Nephron (organoid): Measurements from ENCODE around the gene NUP35.
A peak's percentile ranks its signal among the peaks of the same experiment; 100 is the strongest.

Source experiments
- H3K27ac Mint-ChIP-seq, 3 experiments: 2 replicates each; pipeline ENCODE4 v1.8.0; 2020; ENCODE audit warnings: mixed read lengths in 3 of 3, mild to moderate bottlenecking in 2 of 3, moderate library complexity in 1 of 3
- H3K27me3 Mint-ChIP-seq: 2 replicates; pipeline ENCODE4 v1.8.0; 2021; ENCODE audit warnings: low read depth, mild to moderate bottlenecking, moderate library complexity, mixed read lengths
- H3K36me3 Mint-ChIP-seq: 2 replicates; pipeline ENCODE4 v1.8.0; 2020; ENCODE audit warnings: low read depth, mixed read lengths
- H3K4me1 Mint-ChIP-seq: 2 replicates; pipeline ENCODE4 v1.8.0; 2020; ENCODE audit warnings: mixed read lengths
- H3K4me3 Mint-ChIP-seq, 3 experiments: 2 replicates each; pipeline ENCODE4 v1.8.0; 2020; ENCODE audit warnings: mild to moderate bottlenecking in 3 of 3, mixed read lengths in 3 of 3, moderate library complexity in 2 of 3
- H3K9me3 Mint-ChIP-seq: 2 replicates; pipeline ENCODE4 v1.8.0; 2020; ENCODE audit warnings: mixed read lengths
- TF ChIP-seq, protein P1 (sequence below), 3 experiments: fragments of 200-600 bp; sonication (generic); IDR thresholded peaks; one replicate each; pipeline ENCODE4 v1.5.0; 2021; ENCODE audit warnings: antibody characterized with exemption in 3 of 3; ENCODE audit not compliant: unreplicated experiment in 3 of 3

NUP35 gene, protein sequence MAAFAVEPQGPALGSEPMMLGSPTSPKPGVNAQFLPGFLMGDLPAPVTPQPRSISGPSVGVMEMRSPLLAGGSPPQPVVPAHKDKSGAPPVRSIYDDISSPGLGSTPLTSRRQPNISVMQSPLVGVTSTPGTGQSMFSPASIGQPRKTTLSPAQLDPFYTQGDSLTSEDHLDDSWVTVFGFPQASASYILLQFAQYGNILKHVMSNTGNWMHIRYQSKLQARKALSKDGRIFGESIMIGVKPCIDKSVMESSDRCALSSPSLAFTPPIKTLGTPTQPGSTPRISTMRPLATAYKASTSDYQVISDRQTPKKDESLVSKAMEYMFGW

DNA sequence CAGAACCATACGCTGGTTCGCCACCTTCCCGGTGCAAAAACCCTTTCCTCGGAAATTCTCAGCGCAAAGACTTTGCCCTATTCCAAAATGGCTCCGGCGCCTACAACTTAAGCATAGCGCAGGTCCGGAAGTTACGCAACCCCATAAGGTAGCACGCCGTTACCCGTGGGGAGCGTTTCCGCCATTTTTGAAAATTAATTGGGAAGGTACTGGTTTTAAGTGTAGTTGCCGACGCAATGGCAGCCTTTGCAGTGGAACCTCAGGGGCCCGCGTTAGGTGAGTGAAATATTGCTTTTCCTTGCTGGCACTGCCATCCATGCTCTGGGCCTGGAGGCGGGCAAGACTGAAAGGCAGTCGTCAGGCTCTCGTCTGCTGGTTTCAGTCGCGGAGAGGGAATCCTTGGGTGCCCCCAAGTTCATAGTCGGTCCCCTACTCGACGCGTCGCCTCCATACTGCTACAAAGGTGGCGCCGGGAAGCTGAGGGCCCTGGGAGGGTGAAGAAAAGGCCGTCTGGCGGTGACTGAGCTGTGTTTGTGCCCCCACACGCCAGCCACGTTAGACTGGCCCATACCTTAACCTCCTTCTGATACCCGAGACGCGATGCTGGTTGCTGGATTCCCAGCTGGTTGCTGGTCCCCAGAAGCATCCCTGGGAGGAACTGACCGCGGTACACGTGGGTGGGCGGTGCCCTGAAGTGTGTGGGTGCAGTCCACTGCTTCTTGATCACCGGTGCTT is at the start of gene NUP35:
NUP35 (plus strand) TSS at position 222 of the 735 bp plus-strand sequence; CDS start at position 237, 15 bp downstream.
- Mint-ChIP-seq H3K36me3 (no peaks in the 10 kb centered on the region), H3K4me1 (peaks cover 16% of the 10 kb centered on the region), H3K27ac (peak within 1 kb of the TSS; percentile 95 to 98 (median 97)), H3K9me3 (no peaks in the 10 kb centered on the region), H3K4me3 (peak within 1 kb of the TSS; percentile 98 to 99 (median 98)), H3K27me3 (no peaks in the 10 kb centered on the region)
- TF ChIP-seq, protein P1, sequence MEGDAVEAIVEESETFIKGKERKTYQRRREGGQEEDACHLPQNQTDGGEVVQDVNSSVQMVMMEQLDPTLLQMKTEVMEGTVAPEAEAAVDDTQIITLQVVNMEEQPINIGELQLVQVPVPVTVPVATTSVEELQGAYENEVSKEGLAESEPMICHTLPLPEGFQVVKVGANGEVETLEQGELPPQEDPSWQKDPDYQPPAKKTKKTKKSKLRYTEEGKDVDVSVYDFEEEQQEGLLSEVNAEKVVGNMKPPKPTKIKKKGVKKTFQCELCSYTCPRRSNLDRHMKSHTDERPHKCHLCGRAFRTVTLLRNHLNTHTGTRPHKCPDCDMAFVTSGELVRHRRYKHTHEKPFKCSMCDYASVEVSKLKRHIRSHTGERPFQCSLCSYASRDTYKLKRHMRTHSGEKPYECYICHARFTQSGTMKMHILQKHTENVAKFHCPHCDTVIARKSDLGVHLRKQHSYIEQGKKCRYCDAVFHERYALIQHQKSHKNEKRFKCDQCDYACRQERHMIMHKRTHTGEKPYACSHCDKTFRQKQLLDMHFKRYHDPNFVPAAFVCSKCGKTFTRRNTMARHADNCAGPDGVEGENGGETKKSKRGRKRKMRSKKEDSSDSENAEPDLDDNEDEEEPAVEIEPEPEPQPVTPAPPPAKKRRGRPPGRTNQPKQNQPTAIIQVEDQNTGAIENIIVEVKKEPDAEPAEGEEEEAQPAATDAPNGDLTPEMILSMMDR (IDR thresholded peaks at IDR 0.05; ENCODE audit: unreplicated experiment in 3 of 3), result no peak

DNA sequence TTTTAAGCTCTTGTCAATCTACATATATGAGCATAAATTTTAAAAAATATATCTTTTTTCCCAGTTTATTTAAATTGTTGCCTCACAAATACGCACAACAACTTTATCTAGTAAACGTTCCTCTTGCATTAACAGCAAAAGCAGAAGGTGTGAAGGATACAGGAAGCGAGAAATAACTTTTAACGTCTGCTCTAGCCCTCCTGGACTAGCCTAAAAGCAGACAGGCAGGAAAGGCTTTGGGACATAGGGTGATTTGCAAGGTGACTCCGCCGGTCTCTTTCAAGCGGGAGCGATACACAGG is 46.1 kb upstream of the NUP35 start:
- Mint-ChIP-seq H3K9me3 (no peaks in the 10 kb centered on the region), H3K27me3 (no peaks in the 10 kb centered on the region), H3K27ac (peak overlapping the region; percentile 94 to 97 (median 95)), H3K36me3 (no peaks in the 10 kb centered on the region), H3K4me3 (peak overlapping the region; percentile 90 to 97 (median 92)), H3K4me1 (peaks cover 5% of the 10 kb centered on the region)
- TF ChIP-seq, protein P1 (IDR thresholded peaks at IDR 0.05; ENCODE audit: unreplicated experiment in 3 of 3), result no peak

DNA sequence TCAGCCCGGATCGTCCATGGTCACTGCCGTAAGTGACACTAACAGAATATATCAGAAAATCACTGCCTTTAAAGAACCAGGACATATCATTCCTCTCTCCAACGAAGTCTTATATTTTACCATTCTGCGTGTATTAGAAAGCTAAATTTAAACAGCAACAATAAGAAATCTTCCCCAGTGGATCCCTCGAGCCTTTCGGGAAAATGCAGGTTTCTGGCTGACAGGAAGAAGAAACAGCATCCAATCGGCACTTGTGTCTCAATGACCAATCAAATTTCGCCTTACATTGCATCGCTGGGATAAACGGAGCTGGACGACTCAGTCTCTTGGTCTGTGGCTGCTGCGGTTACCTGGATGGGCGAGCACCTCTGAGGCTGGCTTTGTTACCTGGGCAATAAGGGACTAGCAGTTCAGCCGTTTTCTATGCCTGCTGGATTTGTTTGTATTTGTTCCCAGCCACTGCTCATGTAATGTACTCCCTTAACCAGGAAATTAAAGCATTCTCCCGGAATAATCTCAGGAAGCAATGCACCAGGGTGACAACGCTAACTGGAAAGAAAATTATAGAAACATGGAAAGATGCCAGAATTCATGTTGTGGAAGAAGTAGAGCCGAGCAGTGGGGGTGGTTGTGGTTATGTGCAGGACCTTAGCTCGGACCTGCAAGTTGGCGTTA is 45.6 kb upstream of the NUP35 start, which contains the start of gene DUSP19:
DUSP19 (plus strand) TSS at position 284 of the 675 bp plus-strand sequence; CDS start at position 471, 187 bp downstream.
- no peaks in the 10 kb centered on the region for H3K36me3 Mint-ChIP-seq
- H3K27ac Mint-ChIP-seq, result peak within 1 kb of the TSS; percentile 94 to 97 (median 95)
- H3K9me3 Mint-ChIP-seq, result no peaks in the 10 kb centered on the region
- H3K4me3 Mint-ChIP-seq, result peak within 1 kb of the TSS; percentile 90 to 97 (median 92)
- TF ChIP-seq, protein P1 (IDR thresholded peaks at IDR 0.05; ENCODE audit: unreplicated experiment in 3 of 3), result no peak
- H3K4me1 Mint-ChIP-seq, result peaks cover 5% of the 10 kb centered on the region
- no peaks in the 10 kb centered on the region for H3K27me3 Mint-ChIP-seq

DNA sequence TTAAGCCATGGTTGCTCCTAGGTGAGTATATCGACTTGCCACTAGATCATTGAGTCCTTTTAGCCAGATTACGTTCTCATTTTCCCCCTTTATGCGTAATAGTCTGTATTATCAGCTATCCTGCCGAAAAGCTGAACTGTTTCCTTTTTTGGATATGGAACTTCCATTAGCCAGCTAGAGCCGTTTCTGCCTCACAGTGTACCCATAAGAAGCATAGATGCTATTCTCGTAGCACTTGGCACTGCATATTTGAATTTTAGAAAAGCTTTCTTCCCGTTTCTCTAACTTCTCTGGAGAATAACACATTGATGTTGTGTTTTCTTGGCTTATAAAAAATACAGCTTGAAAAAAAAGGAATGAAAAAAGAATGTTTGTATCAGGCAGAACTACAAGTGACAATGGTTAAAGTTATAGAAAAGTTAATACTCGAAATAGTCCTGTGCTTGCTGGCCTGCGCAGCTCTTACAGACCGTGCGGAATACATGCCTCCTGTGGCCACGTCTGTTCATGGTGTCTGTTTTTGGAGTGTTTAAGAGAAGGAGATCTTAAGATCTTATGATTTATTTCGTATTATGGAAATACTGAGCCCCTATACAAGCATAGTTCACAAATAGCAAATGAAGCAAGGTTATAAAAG is 45.0 kb upstream of the NUP35 start:
- Mint-ChIP-seq H3K27ac (peak overlapping the region; percentile 94 to 97 (median 95)), H3K27me3 (no peaks in the 10 kb centered on the region), H3K9me3 (no peaks in the 10 kb centered on the region), H3K4me1 (peaks cover 5% of the 10 kb centered on the region), H3K36me3 (no peaks in the 10 kb centered on the region), H3K4me3 (peak overlapping the region; percentile 90 to 97 (median 92))
- TF ChIP-seq, protein P1 (IDR thresholded peaks at IDR 0.05; ENCODE audit: unreplicated experiment in 3 of 3), result no peak

DNA sequence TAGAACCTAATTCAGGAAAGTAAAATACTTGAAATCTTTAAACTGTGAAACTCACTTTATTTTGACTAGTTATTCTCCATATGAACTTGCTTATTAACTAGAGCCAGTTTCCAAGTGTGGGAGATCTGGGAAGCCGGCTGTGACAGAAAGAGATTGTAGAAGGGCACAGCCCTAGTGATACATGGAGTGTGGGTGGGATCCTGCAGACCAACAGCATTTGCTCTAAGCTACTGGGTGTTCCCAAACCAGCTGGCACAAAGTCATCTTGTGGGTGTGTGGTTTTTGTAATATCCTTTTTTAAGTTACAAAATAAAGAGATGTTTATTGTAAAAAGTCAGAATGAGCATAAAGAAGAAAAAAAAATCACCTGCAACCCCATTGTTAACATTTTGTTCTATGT is 42.3 kb upstream of the NUP35 start:
- no peak overlapping the region for H3K4me3 Mint-ChIP-seq
- no peaks in the 10 kb centered on the region for H3K36me3 Mint-ChIP-seq
- TF ChIP-seq, protein P1 (IDR thresholded peaks at IDR 0.05; ENCODE audit: unreplicated experiment in 3 of 3), result no peak
- H3K4me1 Mint-ChIP-seq, result peaks cover 5% of the 10 kb centered on the region
- no peaks in the 10 kb centered on the region for H3K27me3 Mint-ChIP-seq
- no peaks in the 10 kb centered on the region for H3K9me3 Mint-ChIP-seq
- H3K27ac Mint-ChIP-seq, result no peak overlapping the region
